HepG2 (cell line): Measurements from ENCODE around the gene NPBWR2. TPM values are rescaled to one million over a fixed set of nuclear protein-coding genes. Genes with fewer than 3 reads are reported as not detected.

Source experiments
- AGO1 ChIP-seq: fragments of 200-400 bp; formaldehyde crosslinking; IDR thresholded peaks from 2 replicates; pipeline ENCODE4 v1.6.1; 2017; ENCODE audit warnings: mild to moderate bottlenecking, low read depth, low read length, moderate library complexity; ENCODE audit not compliant: poor library complexity, severe bottlenecking
- ATRX ChIP-seq: sonication (generic); formaldehyde crosslinking; IDR thresholded peaks from 2 replicates; pipeline ENCODE4 v1.4.0; 2020; ENCODE audit warnings: missing genetic modification reagents, borderline replicate concordance
- ERF ChIP-seq: IDR thresholded peaks from 2 replicates; pipeline ENCODE4 v1.6.1; 2018; ENCODE audit warnings: missing biosample characterization, missing genetic modification reagents
- ETS1 ChIP-seq: sonication (generic); formaldehyde crosslinking; IDR thresholded peaks from 2 replicates; pipeline ENCODE4 v1.4.0; 2020; ENCODE audit warnings: missing genetic modification reagents
- GABPA ChIP-seq, 2 experiments: IDR thresholded peaks; 2 replicates each; pipeline ENCODE4 v1.6.1; 2011 to 2016; ENCODE audit warnings: low read depth in 2 of 2, low read length in 1 of 2, missing biosample characterization in 1 of 2, missing genetic modification characterization in 1 of 2
- HNRNPL ChIP-seq: fragments of 200-400 bp; formaldehyde crosslinking; IDR thresholded peaks from 2 replicates; pipeline ENCODE4 v1.6.1; 2017; ENCODE audit warnings: mild to moderate bottlenecking, low read depth, low read length
- ISX ChIP-seq: sonication (generic); formaldehyde crosslinking; conservative IDR thresholded peaks from 2 replicates; pipeline ENCODE4 v1.5.0; 2020; ENCODE audit warnings: missing genetic modification reagents
- KLF13 ChIP-seq: sonication (generic); formaldehyde crosslinking; IDR thresholded peaks from 2 replicates; pipeline ENCODE4 v1.4.0; 2020; ENCODE audit warnings: mild to moderate bottlenecking, missing genetic modification reagents
- LBX2 ChIP-seq: sonication (generic); formaldehyde crosslinking; IDR thresholded peaks from 2 replicates; pipeline ENCODE4 v1.5.0; 2020; ENCODE audit warnings: missing genetic modification reagents, mild to moderate bottlenecking, borderline replicate concordance
- MBD4 ChIP-seq: IDR thresholded peaks from 2 replicates; pipeline ENCODE4 v1.6.1; 2012; ENCODE audit warnings: low read length, inconsistent platforms, borderline replicate concordance
- MED1 ChIP-seq: sonication (generic); formaldehyde crosslinking; IDR thresholded peaks from 2 replicates; pipeline ENCODE4 v1.4.0; 2020; ENCODE audit warnings: missing genetic modification reagents
- NFIC ChIP-seq: IDR thresholded peaks from 2 replicates; pipeline ENCODE4 v1.6.1; 2012; ENCODE audit warnings: mild to moderate bottlenecking, low read length, inconsistent platforms
- NFYB ChIP-seq: sonication (generic); formaldehyde crosslinking; IDR thresholded peaks from 2 replicates; pipeline ENCODE4 v1.4.0; 2020; ENCODE audit warnings: missing genetic modification reagents
- NPAS2 ChIP-seq: sonication (generic); formaldehyde crosslinking; IDR thresholded peaks from 2 replicates; pipeline ENCODE4 v1.8.0; 2022; ENCODE audit warnings: mild to moderate bottlenecking, missing genetic modification reagents, borderline replicate concordance
- NR2F1 ChIP-seq, 2 experiments: fragments of 450-650 bp in 1 of 2; formaldehyde crosslinking in 1 of 2; IDR thresholded peaks; 2 replicates each; pipeline versions ENCODE4 v1.5.0 to v1.6.1; 2016 to 2020; ENCODE audit warnings: mild to moderate bottlenecking in 1 of 2, missing compliant biosample characterization in 1 of 2, missing genetic modification reagents in 1 of 2, moderate library complexity in 1 of 2
- NR3C1 ChIP-seq: sonication (generic); formaldehyde crosslinking; IDR thresholded peaks from 2 replicates; pipeline ENCODE4 v1.4.0; 2020; ENCODE audit warnings: missing genetic modification reagents
- POLR2AphosphoS2 ChIP-seq: IDR thresholded peaks from 2 replicates; pipeline ENCODE4 v1.6.1; 2011; ENCODE audit warnings: low read depth, low read length, improper control_type of control experiment
- SYNCRIP ChIP-seq: fragments of 200-400 bp; formaldehyde crosslinking; IDR thresholded peaks from 2 replicates; pipeline ENCODE4 v1.6.1; 2018; ENCODE audit warnings: mild to moderate bottlenecking, low read depth, low read length; ENCODE audit not compliant: insufficient read depth
- TERF1 ChIP-seq: sonication (generic); formaldehyde crosslinking; IDR thresholded peaks from 2 replicates; pipeline ENCODE4 v1.8.0; 2022; ENCODE audit warnings: mild to moderate bottlenecking, missing genetic modification reagents, moderate library complexity
- ZBTB37 ChIP-seq: sonication (generic); formaldehyde crosslinking; IDR thresholded peaks from 2 replicates; pipeline ENCODE4 v1.4.0; 2020; ENCODE audit warnings: mild to moderate bottlenecking, missing genetic modification reagents
- ZFP37 ChIP-seq: sonication (generic); formaldehyde crosslinking; IDR thresholded peaks from 2 replicates; pipeline ENCODE4 v1.4.0; 2020; ENCODE audit warnings: missing genetic modification reagents, borderline replicate concordance
- ZFP91 ChIP-seq: sonication (generic); formaldehyde crosslinking; IDR thresholded peaks from 2 replicates; pipeline ENCODE4 v1.9.0; 2022; ENCODE audit warnings: missing genetic modification reagents, mild to moderate bottlenecking, borderline replicate concordance
- ZMAT5 ChIP-seq: sonication (generic); formaldehyde crosslinking; IDR thresholded peaks from 2 replicates; pipeline ENCODE4 v1.5.0; 2020; ENCODE audit warnings: mild to moderate bottlenecking, low read depth, missing genetic modification reagents, borderline replicate concordance
- ZNF431 ChIP-seq: sonication (generic); formaldehyde crosslinking; IDR thresholded peaks from 2 replicates; pipeline ENCODE4 v1.9.0; 2022; ENCODE audit warnings: missing genetic modification reagents, low read depth, mild to moderate bottlenecking, borderline replicate concordance
- ZNF468 ChIP-seq: sonication (generic); formaldehyde crosslinking; IDR thresholded peaks from 2 replicates; pipeline ENCODE4 v1.8.0; 2022; ENCODE audit warnings: mild to moderate bottlenecking, moderate library complexity, missing genetic modification reagents
- ZNF703 ChIP-seq: sonication (generic); formaldehyde crosslinking; IDR thresholded peaks from 2 replicates; pipeline ENCODE4 v1.5.1; 2020; ENCODE audit warnings: missing genetic modification reagents, mild to moderate bottlenecking, moderate library complexity, borderline replicate concordance
- polyA plus RNA-seq, 8 experiments: library from polyadenylated mRNA; depleted of rRNA in 3 of 8; stranded (reverse) in 7 of 8; unstranded in 1 of 8; fragments of >200 nt; fragmentation: Illumina TruSeq in 4 of 8; extraction: Trizol in 4 of 8; gene quantifications; 2 replicates each; pipeline versions ENCODE4 v1.2.1 to v1.2.3, GENCODE V29; 2011 to 2016; ENCODE audit warnings: low read depth in 4 of 8, missing spikeins in 1 of 8, mixed read lengths in 1 of 8; ENCODE audit not compliant: insufficient read depth in 1 of 8
- total RNA-seq, 5 experiments: library from RNA; depleted of rRNA; stranded (reverse); fragments of >200 nt; fragmentation: Illumina TruSeq; extraction: Trizol; gene quantifications; 2 replicates each; pipeline ENCODE4 v1.2.3, GENCODE V29; 2016; ENCODE audit warnings: low read depth in 1 of 5

Gene NPBWR2
- total and polyA plus RNA-seq, 2 of the 13 experiments (the other 11 are each of a cell fraction or from before 2014, with no cell fraction given) = not detected

GRCh38 chr20:64056639-64056888 lies 50.8 kb downstream of the NPBWR2 start (continued):
- TF ChIP-seq ZNF431 = no peak
- TF ChIP-seq ERF (CRISPR knock-in tag) = no peak
- peak; percentile 74; the same call in 1 of the 2 replicates for TF ChIP-seq MED1
- TF ChIP-seq ZBTB37 = no peak
- TF ChIP-seq NR3C1 (CRISPR knock-in tag) = no peak
- no peak for TF ChIP-seq POLR2AphosphoS2
- no peak for TF ChIP-seq MBD4
- TF ChIP-seq NR2F1 (CRISPR knock-in tag; IDR thresholded peaks at IDR 0.05) = peak; percentile 35 to 51; a peak in 2 of 4 replicates
- TF ChIP-seq KLF13 = no peak
- TF ChIP-seq ETS1 (CRISPR knock-in tag) = no peak
- no peak for TF ChIP-seq SYNCRIP
- TF ChIP-seq ISX (CRISPR knock-in tag) = no peak
- TF ChIP-seq NPAS2 (CRISPR knock-in tag) = no peak
- no peak for TF ChIP-seq ZFP37 (CRISPR knock-in tag)
- TF ChIP-seq ATRX (CRISPR knock-in tag) = no peak
- TF ChIP-seq ZNF703 (CRISPR knock-in tag) = no peak
- 0 out of 2 replicates have a peak, but pooled peaks have one; percentile 7 for TF ChIP-seq NFYB (CRISPR knock-in tag)
- TF ChIP-seq GABPA (IDR thresholded peaks at IDR 0.05; ENCODE audit: low read depth, low read length) = no peak
- TF ChIP-seq GABPA (CRISPR knock-in tag; IDR thresholded peaks at IDR 0.05; ENCODE audit: low read depth) = 0 out of 2 replicates have a peak, but pooled peaks have one; percentile 42
- TF ChIP-seq ZMAT5 = no peak
- no peak for TF ChIP-seq HNRNPL
- peak; percentile 4; the same call in 1 of the 2 replicates for TF ChIP-seq TERF1 (CRISPR knock-in tag)
- TF ChIP-seq AGO1 = no peak
- TF ChIP-seq ZNF468 (CRISPR knock-in tag) = no peak
- no peak for TF ChIP-seq LBX2 (CRISPR knock-in tag)
- TF ChIP-seq ZFP91 (CRISPR knock-in tag) = no peak
- TF ChIP-seq NFIC = no peak
